PFSK-1 (cell line): Measurements from ENCODE around the gene STRN4. TPM values are rescaled to one million over a fixed set of nuclear protein-coding genes. Genes with fewer than 3 reads are reported as not detected.

ENCODE experiments used
- FOXP2 ChIP-seq: optimal IDR thresholded peaks from 2 replicates; pipeline ENCODE3; 2011; ENCODE audit warnings: borderline replicate concordance, control low read depth, inconsistent platforms; ENCODE audit not compliant: insufficient read depth; ENCODE audit errors: extremely low read length, extremely low read depth
- POLR2AphosphoS5 ChIP-seq: IDR thresholded peaks from 2 replicates; pipeline ENCODE4 v1.6.1; 2012; ENCODE audit warnings: low read depth, mild to moderate bottlenecking, control low read depth, low read length, moderate library complexity
- SIN3A ChIP-seq: IDR thresholded peaks from 2 replicates; pipeline ENCODE4 v1.6.1; 2012; ENCODE audit warnings: mild to moderate bottlenecking, low read length, moderate library complexity, borderline replicate concordance; ENCODE audit not compliant: insufficient read depth
- TAF1 ChIP-seq: IDR thresholded peaks from 2 replicates; pipeline ENCODE4 v1.6.1; 2012; ENCODE audit warnings: low read length, control low read depth, borderline replicate concordance; ENCODE audit not compliant: insufficient read depth
- polyA plus RNA-seq: library from polyadenylated mRNA; unstranded; fragments of >200 nt; gene quantifications from one replicate; pipeline ENCODE4 v1.2.1, GENCODE V29; 2012; ENCODE audit warnings: low read depth, missing spikeins; ENCODE audit not compliant: insufficient read length
- TF ChIP-seq, protein P1 (sequence below), 2 experiments: IDR thresholded peaks; 2 replicates each; pipeline versions ENCODE4 v1.6.1 to v1.8.0; 2011 to 2012; ENCODE audit warnings: low read depth in 2 of 2, low read length in 2 of 2, control low read depth in 1 of 2, inconsistent platforms in 1 of 2, mild to moderate bottlenecking in 1 of 2, moderate library complexity in 1 of 2; ENCODE audit not compliant: insufficient read depth in 1 of 2

STRN4 gene, protein sequence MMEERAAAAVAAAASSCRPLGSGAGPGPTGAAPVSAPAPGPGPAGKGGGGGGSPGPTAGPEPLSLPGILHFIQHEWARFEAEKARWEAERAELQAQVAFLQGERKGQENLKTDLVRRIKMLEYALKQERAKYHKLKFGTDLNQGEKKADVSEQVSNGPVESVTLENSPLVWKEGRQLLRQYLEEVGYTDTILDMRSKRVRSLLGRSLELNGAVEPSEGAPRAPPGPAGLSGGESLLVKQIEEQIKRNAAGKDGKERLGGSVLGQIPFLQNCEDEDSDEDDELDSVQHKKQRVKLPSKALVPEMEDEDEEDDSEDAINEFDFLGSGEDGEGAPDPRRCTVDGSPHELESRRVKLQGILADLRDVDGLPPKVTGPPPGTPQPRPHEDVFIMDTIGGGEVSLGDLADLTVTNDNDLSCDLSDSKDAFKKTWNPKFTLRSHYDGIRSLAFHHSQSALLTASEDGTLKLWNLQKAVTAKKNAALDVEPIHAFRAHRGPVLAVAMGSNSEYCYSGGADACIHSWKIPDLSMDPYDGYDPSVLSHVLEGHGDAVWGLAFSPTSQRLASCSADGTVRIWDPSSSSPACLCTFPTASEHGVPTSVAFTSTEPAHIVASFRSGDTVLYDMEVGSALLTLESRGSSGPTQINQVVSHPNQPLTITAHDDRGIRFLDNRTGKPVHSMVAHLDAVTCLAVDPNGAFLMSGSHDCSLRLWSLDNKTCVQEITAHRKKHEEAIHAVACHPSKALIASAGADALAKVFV
- polyA plus RNA-seq: 191 TPM

- TF ChIP-seq FOXP2: no peak
- TF ChIP-seq, protein P1, sequence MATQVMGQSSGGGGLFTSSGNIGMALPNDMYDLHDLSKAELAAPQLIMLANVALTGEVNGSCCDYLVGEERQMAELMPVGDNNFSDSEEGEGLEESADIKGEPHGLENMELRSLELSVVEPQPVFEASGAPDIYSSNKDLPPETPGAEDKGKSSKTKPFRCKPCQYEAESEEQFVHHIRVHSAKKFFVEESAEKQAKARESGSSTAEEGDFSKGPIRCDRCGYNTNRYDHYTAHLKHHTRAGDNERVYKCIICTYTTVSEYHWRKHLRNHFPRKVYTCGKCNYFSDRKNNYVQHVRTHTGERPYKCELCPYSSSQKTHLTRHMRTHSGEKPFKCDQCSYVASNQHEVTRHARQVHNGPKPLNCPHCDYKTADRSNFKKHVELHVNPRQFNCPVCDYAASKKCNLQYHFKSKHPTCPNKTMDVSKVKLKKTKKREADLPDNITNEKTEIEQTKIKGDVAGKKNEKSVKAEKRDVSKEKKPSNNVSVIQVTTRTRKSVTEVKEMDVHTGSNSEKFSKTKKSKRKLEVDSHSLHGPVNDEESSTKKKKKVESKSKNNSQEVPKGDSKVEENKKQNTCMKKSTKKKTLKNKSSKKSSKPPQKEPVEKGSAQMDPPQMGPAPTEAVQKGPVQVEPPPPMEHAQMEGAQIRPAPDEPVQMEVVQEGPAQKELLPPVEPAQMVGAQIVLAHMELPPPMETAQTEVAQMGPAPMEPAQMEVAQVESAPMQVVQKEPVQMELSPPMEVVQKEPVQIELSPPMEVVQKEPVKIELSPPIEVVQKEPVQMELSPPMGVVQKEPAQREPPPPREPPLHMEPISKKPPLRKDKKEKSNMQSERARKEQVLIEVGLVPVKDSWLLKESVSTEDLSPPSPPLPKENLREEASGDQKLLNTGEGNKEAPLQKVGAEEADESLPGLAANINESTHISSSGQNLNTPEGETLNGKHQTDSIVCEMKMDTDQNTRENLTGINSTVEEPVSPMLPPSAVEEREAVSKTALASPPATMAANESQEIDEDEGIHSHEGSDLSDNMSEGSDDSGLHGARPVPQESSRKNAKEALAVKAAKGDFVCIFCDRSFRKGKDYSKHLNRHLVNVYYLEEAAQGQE (IDR thresholded peaks at IDR 0.05; ENCODE audit: insufficient read depth in 1 of 2, low read depth in 2 of 2, low read length in 2 of 2): no peak
- TF ChIP-seq POLR2AphosphoS5: no peak
- TF ChIP-seq TAF1: no peak
- TF ChIP-seq SIN3A: no peak
These were observed at the start of gene STRN4 for GRCh38 chr19:46746281-46747057. TSS of gene STRN4 (minus strand) at chr19:46746450. CDS start at chr19:46746430, 20 bp downstream.

DNA sequence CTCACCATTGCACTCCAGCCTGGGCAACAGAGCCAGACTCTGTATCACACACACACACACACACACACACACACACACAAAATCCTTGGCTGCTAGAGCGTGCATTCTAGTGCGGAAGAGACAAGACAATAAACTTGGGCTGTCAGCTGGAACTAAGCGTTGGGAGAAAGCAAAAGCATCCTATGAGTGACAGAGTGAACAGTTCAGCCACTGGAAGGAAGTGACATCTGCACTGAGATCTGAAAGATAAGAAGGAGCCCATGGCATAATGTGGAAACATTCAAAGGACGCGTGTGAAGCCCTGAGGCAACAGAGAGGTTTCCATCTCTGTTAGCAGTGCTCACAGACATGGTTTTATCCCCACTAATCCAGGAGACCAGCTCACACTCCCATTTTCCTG lies 45.7 kb upstream of the STRN4 start:
- peak; percentile 76; the same call in 1 of the 2 replicates for TF ChIP-seq SIN3A
- TF ChIP-seq POLR2AphosphoS5: no peak
- peak; percentile 64; the same call in 1 of the 2 replicates for TF ChIP-seq TAF1
- peak; percentile 30 for TF ChIP-seq FOXP2
- TF ChIP-seq, protein P1 (IDR thresholded peaks at IDR 0.05; ENCODE audit: insufficient read depth in 1 of 2, low read depth in 2 of 2, low read length in 2 of 2): peak in 1 of 2 experiments; percentile 63; a peak in 2 of 4 replicates

GRCh38 chr19:46789371-46789770 lies 43.1 kb upstream of the STRN4 start:
- no peak for TF ChIP-seq FOXP2
- TF ChIP-seq, protein P1 (IDR thresholded peaks at IDR 0.05; ENCODE audit: insufficient read depth in 1 of 2, low read depth in 2 of 2, low read length in 2 of 2): no peak
- no peak for TF ChIP-seq SIN3A
- no peak for TF ChIP-seq TAF1

GRCh38 chr19:46788968-46789338 lies 42.7 kb upstream of the STRN4 start:
- TF ChIP-seq POLR2AphosphoS5 (no peak), TAF1 (no peak), SIN3A (no peak), FOXP2 (no peak)
- TF ChIP-seq, protein P1 (IDR thresholded peaks at IDR 0.05; ENCODE audit: insufficient read depth in 1 of 2, low read depth in 2 of 2, low read length in 2 of 2): no peak
